Skeletal muscle cell (primary cell): Measurements from ENCODE around the gene NTN5.
"Not testable (repeated sequence)": the region's sequence is repeated elsewhere in the genome, so short reads cannot be mapped to it uniquely, and the experiment has no call there.

ENCODE experiments used
- DNase-seq: peaks from one replicate; pipeline ENCODE4 v3.0.0-alpha.2; 2010; ENCODE audit warnings: low read depth
- H3K4me3 ChIP-seq: 2 replicates; pipeline ENCODE4 v1.5.1; 2011; ENCODE audit warnings: low read depth, mild to moderate bottlenecking, control low read depth, low read length, moderate library complexity

The NTN5 gene

GRCh38 chr19:48673436-48674100, 751 bp upstream of the NTN5 start:
- H3K4me3 ChIP-seq: no peak overlapping the region
- DNase-seq: no peak

- H3K4me3 ChIP-seq: no peak overlapping the region
- DNase-seq: no peak
Observed at GRCh38 chr19:48671446-48671995, 1.3 kb downstream of the NTN5 start.

GRCh38 chr19:48670699-48671445, 1.9 kb downstream of the NTN5 start:
- no peak for DNase-seq
- H3K4me3 ChIP-seq: no peak overlapping the region

GRCh38 chr19:48669903-48670668, 2.7 kb downstream of the NTN5 start:
- H3K4me3 ChIP-seq: no peak overlapping the region
- no peak for DNase-seq

- H3K4me3 ChIP-seq: no peak overlapping the region
- DNase-seq: no peak
Observed at GRCh38 chr19:48668761-48669160, 4.1 kb downstream of the NTN5 start.

GRCh38 chr19:48668332-48668731, 4.5 kb downstream of the NTN5 start:
- DNase-seq: no peak
- H3K4me3 ChIP-seq: no peak overlapping the region

GRCh38 chr19:48665786-48666185, 7.0 kb downstream of the NTN5 start:
- DNase-seq: no peak
- H3K4me3 ChIP-seq: no peak overlapping the region

- no peak overlapping the region for H3K4me3 ChIP-seq
- DNase-seq: no peak
Observed at GRCh38 chr19:48664476-48664875, 8.3 kb downstream of the NTN5 start.

GRCh38 chr19:48663667-48664066, 9.2 kb downstream of the NTN5 start:
- DNase-seq: no peak
- no peak overlapping the region for H3K4me3 ChIP-seq

- no peak for DNase-seq
- H3K4me3 ChIP-seq: no peak overlapping the region
Observed at GRCh38 chr19:48661711-48662090, 11.1 kb downstream of the NTN5 start.

- H3K4me3 ChIP-seq: no peak overlapping the region
- no peak for DNase-seq
Observed at GRCh38 chr19:48660852-48661710, 11.7 kb downstream of the NTN5 start.

GRCh38 chr19:48659768-48660167, 13.0 kb downstream of the NTN5 start:
- no peak overlapping the region for H3K4me3 ChIP-seq
- DNase-seq: no peak

GRCh38 chr19:48658483-48658882, 14.3 kb downstream of the NTN5 start:
- H3K4me3 ChIP-seq: no peak overlapping the region
- DNase-seq: no peak

- DNase-seq, H3K4me3 ChIP-seq: not testable (repeated sequence)
Observed at GRCh38 chr19:48657828-48658227, 15.0 kb downstream of the NTN5 start.

GRCh38 chr19:48656840-48657474, 15.9 kb downstream of the NTN5 start:
- no peak for DNase-seq

GRCh38 chr19:48654299-48655059, 18.3 kb downstream of the NTN5 start:
- DNase-seq: no peak
- no peak overlapping the region for H3K4me3 ChIP-seq

More at GRCh38 chr19:48656840-48657474, 15.9 kb downstream of the NTN5 start:
- H3K4me3 ChIP-seq: no peak overlapping the region

- no peak for DNase-seq
- H3K4me3 ChIP-seq: no peak overlapping the region
Observed at GRCh38 chr19:48651683-48652048, 21.2 kb downstream of the NTN5 start.

GRCh38 chr19:48650974-48651682, 21.7 kb downstream of the NTN5 start:
- no peak overlapping the region for H3K4me3 ChIP-seq
- DNase-seq: no peak
